ENCODE measurements around the gene CATSPER3.

The CATSPER3 gene

DNA sequence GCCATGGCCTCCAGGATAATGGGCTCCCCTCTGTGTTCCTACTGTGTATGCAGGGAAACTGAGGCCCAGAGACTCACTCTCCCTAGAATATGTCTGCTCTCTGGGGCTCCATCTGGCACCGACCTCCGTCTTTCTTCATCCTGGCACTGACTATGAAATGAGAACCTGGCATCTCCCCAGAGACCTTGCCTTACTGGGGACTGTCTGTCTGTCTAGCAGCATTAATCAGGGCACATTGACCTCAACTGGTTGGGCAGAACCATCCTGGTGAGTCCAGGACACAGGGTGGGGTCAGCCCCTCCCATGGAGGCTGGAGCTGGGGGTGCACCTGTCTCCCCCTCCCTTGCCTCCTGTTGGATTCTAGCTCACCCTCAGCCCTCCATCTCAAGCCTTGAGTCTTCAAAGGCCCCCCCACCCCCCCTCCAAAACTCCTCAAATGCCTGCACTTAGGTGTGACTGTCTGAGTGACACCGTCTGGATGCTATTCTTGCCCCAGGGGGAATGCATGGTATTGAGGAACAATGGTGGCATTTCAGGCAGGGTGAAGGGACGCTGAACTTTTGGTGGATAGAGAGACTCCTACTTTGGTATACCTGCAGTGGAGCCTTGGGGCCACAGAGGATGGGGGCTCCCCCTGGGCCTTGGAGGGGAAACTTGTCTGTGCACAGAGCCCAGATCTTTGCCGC, 79.1 kb downstream of the CATSPER3 start:
- no peak for DNase-seq

DNA sequence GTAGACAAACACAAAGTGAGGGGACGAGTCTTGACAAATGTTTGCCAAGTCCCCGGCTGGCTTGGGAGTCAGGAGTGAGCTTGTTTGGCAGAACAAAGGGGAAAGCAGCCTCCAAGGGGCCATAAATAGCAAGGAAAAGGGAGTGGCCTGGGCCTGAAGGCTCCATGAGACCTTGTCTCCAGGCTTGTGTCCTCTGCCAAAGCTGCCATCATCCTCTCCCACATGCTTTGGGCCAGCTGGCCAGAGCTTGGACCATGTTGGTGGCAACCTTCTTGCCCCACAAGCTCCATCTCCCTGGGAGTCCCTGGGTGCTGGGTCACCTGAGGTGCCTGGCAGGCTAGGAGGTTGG, 79.6 kb downstream of the CATSPER3 start:
- no peak for DNase-seq

DNA sequence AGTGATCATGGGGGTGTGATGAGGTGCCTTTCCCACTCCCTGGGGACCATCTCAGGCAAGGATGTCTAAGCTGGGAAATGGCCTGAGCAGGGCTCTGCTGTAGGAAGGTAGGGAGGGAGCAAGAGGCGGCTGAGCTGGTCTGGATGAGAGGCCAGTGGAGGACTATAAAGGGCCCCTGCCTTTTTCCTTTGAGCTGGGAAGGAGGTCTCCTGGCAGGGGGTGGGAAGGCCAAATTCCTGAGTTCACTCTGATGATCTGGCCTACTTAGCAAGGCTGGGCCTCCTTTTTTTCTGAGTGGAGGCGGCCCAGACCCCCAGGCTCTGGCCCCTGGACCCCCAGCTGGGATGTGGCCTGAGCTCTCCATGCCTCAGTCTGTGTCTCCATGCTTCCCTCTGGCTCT, 80.6 kb downstream of the CATSPER3 start:
- no peak for DNase-seq

DNA sequence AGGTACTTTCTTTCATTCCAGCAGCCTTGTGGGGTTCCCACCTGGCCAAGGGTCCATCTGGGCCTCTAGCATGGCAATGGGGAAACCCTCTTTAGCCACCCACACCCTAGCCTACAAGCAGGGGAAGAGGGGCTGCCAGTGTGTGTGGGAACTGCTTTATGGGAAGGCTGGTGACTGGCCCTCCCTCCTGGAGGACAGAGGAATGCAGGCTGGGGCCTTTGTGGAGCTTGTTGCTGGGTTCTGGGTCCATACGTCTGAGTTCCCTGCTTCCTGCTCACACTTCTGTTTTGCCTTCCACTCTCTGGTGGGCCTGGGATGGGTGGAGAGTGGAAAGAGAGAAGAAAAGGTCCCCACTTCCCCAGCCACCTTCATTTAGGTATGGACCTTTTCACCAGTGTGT, 81.2 kb downstream of the CATSPER3 start:
- no peak for DNase-seq

DNA sequence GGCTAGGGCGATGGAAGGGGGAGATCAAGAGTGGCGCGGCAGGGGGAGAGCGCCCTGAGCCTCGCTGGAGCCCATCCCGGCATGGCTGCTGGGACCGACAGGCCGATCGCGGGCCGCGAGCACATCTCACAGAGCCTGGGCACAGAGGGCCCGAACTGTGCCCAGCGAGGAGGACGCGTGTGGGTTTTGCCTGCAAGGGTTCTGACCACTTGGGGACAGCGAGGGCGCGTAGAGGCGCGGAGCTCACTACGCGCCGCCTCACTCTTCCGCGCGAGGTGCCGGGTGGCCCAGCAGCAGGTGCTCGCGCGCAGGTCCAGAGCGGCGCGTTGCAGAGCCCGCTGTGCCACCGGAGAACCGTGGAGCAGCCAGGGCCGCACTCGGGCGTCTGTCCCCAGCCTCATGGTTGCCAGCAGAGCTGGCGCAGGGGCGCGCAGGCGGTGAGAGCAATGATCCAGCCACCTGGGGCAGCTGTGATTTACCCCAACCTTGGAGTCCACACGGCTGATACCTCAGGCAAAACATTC, 82.6 kb downstream of the CATSPER3 start:
- DNase-seq, result no peak

DNA sequence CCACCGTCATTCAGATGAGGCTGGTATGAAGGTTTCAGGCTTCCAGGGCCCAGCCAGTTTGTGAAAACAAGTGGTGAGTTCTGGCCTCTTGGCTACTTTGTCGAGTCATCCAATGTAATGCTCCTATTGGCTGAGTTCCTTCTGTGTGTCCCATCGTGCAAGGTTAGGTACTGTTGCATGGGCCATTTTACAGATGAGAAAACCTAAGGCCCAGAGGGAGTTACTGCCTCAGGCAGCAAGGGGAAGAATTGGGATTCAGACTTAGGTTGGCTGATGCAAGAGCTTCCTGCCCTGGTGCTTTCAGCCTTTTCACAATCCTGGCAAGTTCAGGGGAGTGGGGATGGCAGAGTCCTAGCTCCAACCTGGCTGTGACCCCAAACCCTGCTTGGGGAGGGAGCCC, 83.7 kb downstream of the CATSPER3 start:
- DNase-seq, result no peak

DNA sequence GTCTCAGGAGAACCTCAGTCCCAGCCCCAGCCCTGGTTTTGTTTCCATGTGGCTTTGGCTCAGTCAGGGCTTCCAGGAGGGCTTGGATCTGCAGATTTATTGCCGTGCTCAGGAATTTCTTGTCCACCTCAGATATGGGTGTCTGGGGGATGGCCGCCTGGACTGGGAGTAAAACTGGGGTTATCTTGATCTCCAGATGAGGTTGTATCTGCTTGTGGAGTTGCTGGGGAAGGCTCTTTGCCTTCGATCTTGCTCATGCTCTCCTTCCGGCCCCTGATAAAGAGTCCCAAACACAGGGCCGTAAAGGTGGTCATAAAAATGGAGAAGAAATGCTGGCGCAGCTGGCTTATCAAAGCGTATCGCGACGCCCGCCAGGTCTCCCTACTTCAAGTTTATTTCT, 84.2 kb downstream of the CATSPER3 start:
- DNase-seq, result no peak

DNA sequence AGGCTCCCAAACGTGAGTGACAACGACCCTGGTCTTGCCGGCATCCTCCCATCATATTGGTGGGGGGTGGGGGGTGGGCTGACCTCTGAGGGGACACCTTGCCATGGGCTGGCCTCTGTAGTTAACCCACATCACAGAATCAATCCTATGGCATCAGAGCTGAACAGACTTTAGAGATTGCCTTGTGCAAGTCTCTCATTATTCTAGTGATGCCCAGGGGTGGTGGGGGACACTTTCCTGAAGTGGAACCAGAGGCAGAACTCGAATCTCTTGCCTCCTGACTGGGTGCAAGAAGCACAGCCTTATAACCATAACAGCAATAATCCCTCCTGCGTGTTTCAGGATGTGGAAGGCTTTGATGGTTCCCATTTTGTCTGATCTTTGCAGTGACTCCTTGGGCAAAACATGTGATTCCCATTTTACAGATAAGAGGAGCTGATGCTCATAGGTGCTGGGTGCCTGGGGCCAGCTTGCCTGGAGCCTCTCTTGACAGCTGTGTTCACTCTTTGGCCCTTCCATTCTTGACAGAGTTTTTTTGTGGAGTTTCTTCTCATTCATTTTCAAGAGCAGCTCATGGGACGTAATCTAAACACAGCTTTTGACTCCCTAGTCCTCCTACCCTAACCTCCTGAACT, 84.9 kb downstream of the CATSPER3 start:
- DNase-seq, result no peak

DNA sequence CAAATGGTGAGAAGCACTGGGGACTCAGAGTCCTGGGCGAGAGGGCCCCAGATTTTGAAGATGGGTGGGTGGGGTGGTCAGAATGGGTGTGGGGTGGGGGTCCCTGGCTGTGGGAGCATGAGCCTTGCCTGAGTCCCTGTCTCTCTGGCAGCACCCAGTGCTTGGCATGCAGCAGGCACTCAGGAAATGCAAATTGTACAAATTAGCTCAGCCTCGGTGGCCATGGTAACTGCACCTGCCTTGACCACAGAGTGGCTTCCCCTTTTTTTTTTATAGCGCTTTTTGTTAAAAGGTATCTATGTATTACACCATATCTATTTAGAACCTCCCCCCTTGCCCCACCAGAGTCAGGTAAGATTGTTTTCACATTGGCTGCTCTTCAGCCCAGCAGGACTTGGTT, 85.6 kb downstream of the CATSPER3 start:
- DNase-seq, result no peak

DNA sequence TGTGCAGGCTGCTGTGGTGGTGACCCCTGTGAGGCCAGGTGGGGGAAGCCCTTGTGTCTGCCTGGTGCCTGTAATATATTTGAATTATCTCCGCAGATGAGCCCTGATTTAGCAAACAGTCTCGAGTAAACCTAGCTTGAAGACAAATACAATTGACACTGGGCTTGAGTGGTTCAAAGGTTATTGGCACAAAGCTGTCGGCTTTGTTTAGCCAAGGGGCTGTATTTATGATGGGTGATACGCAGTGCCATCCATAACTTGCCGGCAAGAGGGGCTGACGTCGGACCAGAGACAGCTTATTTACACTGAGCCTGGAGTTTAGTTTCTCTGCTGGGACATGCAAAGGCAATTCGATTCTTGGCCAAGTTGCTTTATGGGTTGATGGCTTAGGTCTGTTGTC, 86.3 kb downstream of the CATSPER3 start:
- DNase-seq, result no peak

DNA sequence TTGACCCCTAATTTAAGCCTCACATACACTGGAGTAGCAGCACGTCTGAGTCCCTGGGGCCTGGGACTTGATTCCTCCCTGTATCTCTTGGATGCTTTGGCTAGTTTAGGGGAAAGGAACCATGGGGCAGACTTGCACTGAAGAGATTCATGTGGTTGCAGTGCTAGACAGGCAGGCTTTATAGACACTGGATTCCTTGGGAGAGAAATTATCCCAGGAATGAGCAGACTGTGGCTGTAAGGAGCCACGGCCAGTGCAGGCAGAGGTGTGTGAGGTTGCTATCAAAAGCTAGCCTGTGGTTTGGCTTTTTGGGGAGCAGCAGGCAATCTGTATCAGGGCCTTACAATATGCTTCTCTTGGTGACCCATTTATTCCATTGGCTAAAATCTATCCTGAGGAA, 86.8 kb downstream of the CATSPER3 start:
- no peak for DNase-seq

DNA sequence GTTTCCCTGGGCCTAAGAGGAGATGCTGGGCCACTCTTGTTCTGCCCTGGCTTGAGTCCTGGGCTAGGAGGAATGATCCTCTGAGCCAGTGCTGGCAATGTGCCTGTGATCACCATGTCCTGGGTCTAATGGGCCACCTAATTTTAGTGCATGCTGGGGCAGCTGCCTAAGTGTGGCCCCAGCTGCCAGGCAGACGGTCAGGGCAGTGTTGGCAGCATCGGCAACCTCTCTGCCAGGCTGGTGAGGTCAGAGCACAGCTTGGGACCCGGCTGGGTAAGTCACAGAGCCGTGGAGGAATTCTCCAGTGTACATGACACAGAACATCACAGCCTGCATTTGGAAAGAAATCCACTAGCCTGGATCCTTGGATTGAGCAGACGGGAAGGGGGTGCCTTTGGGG, 87.7 kb downstream of the CATSPER3 start:
- no peak for DNase-seq

DNA sequence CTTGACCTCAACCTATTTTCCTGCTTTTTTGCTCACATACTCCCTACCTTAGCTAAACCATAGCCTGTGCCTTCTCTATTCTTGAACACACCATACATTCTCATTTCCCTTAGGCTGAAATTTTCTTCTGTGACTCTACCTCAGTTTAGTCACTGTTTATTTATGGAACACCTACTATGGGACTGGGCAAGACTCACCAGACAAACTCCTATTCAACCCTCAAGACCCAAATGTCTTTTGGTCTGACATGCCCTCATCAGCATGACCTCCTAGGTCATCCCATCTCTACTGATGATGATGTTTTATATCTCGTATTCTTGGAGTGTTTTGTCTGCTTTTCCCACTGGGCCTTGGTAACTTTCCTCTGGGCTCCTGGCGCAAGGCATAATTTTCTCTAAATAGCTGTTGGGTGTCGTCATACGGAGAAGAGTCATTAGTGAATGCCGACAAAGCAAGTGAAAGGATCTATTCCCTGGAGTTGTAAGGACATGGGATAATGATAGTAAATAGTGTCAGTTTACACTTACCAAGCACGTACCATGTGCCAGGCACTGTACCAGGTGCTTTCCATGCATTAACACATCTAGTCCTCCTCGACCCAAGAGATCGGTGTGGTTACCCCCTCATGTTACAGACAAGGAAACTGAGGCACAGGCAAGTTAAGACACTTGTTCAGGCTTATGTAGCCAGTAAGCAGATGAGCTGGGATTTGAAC, 88.8 kb downstream of the CATSPER3 start:
- DNase-seq, result no peak

DNA sequence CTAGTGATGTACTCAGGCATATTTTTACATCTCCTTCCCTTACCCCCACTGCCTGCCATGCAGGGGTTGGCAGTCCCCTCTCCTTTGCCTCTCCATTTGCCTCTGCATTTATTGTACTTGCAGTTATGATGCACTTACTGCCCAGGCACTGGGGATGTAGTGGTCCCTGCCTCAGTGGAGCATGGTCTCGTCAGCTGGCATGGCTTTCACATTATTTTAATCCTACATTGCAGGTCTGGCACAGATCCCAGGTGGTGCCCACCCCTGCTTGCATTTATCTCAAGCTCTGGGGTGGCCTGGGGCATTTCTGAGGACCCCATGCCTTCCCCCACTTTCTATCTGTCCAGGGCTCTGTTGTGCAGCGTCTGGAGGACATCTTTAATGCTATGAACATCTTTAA, 89.5 kb downstream of the CATSPER3 start:
- DNase-seq, result no peak

DNA sequence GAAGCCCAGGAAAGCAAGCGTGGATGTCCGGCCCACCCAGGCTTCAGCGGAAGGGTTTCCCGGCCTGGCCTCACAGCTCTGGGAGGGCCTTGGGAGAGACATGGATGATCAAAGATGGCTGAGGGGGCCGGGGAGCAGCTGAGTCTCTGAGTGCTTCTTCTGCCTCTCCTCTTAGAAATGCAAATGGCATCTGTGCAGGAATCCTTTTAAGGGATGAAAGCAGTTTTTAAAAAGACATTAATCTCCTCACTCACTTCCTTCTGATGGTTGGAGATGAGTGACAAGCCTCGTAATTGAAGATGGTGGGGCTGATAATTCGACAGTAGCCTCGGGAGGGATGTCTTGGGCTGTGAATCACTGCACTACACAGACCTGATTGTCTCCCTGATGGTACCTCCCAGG, 90.6 kb downstream of the CATSPER3 start:
- DNase-seq, result no peak

DNA sequence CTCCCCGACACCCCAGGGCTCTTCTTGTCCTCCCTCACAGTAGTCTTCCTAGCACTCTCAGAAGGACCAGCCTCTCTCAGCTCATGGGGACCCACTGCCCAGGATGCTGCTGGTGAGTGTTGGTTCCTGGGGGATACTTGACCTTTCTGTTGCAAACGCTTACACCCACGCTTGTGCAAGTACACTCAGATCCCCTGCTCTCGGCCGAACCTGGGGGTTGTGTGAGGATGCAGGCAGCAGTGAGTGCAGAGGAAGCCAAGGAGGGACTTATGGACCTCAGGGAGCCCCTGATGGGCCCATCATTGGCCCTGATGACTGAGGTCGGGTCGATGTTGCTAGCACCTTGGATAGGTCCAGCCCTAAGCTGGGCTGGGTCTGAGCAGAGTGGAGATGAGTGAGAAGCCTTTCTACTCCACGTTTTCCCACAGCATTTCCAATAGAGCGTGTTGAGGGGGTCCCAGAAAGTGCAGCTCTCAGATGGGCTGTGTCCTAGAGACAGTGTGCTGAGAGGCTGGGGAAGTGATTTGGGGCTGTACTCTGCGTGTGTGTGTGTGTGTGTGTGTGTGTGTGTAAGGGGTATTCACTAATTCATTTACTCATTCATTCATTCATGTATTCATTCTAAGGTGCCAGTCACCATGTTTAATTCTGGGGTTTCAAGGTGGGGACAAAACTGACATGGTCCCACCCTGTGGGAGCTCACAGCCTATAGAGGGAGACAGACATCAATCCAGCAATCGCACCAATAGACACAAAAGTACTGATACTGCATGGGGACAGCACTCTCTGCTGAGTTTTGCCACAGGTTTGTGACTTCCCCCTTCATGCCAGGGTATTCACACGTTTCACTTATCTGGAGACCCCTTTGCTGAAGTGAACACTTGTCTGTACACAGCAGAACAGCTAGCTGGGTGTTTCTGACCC, 91.6 kb downstream of the CATSPER3 start:
- no peak for DNase-seq

DNA sequence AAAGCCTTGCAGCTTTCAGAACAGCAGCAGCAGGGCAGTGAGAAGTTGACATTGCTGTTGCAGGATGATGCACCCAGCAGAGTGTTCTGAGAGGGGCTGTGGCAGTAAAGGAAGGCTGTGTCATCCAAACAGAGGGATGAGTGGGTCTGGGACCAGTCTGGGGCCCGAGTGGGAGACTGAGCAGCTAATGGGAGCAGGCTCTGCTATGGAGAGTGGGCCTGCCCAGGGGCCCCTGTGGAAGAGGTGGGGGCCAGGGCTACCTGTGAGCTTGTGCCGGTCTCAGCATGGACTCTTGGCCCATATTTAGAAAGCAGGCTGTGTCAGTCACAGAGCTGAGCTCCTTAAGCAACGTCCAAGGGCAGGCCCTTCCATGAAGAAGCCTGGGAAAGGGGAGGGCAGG, 92.3 kb downstream of the CATSPER3 start:
- no peak for DNase-seq

DNA sequence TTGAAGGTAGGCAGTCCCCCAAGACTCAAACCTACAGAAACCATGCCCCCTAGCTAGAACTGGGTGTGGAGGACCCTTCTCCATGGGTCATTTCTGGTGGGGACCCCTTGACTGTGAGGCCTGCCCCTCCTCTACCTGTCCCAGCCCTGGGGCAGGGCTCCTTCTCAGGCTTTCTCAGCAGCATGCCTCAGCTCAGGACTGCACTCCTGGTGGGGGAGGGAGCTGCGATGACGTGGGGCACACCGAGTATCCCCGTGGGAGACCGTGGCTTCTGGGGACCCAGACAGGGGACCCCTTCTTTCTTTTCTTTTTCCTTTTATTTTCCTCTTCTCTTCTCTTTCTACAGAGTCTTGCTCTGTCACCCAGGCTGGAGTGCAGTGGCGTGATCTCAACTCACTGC, 93.3 kb downstream of the CATSPER3 start:
- no peak for DNase-seq

All from fibroblast of skin of back (primary cell).